K562 treated with DMSO at 1 percent for 4 hours (cell line): ENCODE data around the gene IFNL1. TPM values are rescaled to one million over a fixed set of nuclear protein-coding genes. Genes with fewer than 3 reads are reported as not detected.

ENCODE experiments used
- total RNA-seq: library from RNA; unstranded; fragments of 300-600 nt; gene quantifications from 2 replicates; pipeline ENCODE4 v1.2.3, GENCODE V29; 2022; ENCODE audit not compliant: insufficient read depth

The IFNL1 gene
- total RNA-seq: not detected in 2 replicates

GRCh38 chr19:39296055-39296645 lies at the start of gene IFNL1:
Gene IFNL1 (plus strand): TSS chr19:39296407. CDS start chr19:39296422, 15 bp downstream.

GRCh38 chr19:39248806-39249205 lies 47.4 kb upstream of the IFNL1 start, which contains the start of gene IFNL4:
Gene IFNL4 (minus strand): TSS chr19:39248856.

DNA sequence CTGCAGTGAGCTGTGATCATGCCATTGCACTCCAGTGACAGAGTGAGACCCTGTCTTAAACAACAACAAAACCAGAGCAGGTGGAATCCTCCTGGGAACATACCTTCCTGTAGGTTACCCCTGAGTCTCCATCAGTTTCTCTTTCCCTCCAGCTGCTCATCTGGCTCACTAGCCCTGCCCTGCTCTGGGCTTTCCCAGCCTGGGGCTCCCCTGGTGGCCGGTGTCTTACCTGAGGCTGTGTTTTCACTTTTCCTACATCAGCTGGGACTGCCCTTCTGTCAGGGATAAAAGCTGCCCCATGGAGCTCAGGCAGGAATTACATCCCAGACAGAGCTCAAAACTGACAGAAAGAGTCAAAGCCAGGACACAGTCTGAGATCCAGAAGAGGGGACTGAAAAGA lies 28.1 kb upstream of the IFNL1 start, which contains the start of gene IFNL2:
Gene IFNL2 (plus strand): TSS at position 312 of the 400 bp plus-strand sequence. CDS start 173 bp downstream, outside the sequence.

GRCh38 chr19:39341719-39342604 lies 45.8 kb downstream of the IFNL1 start, which contains the start of gene SAMD4B:
Gene SAMD4B (plus strand): TSS chr19:39342421. CDS start chr19:39356894, 14,473 bp downstream.

Other genes with a start within 250 kb of the IFNL1 start
- gene ACP7, start 212.0 kb upstream of the IFNL1 start, total RNA-seq: not detected in 2 replicates
- gene PAK4, start 170.6 kb upstream of the IFNL1 start, total RNA-seq: 27.5 and 36.4 TPM in 2 replicates
- gene NCCRP1, start 99.4 kb upstream of the IFNL1 start, total RNA-seq: not detected in 2 replicates
- not detected in 2 replicates for gene SYCN, start 92.1 kb upstream of the IFNL1 start, total RNA-seq
- gene IFNL3, start 51.4 kb upstream of the IFNL1 start, total RNA-seq: not detected in 2 replicates
- gene IFNL4, start 47.6 kb upstream of the IFNL1 start, total RNA-seq: not detected in 2 replicates
- not detected in 2 replicates for gene IFNL2, start 28.0 kb upstream of the IFNL1 start, total RNA-seq
- 4.1 and 6.5 TPM in 2 replicates for gene LRFN1, start 24.5 kb downstream of the IFNL1 start, total RNA-seq
- gene GMFG, start 39.6 kb downstream of the IFNL1 start, total RNA-seq: 94.0 and 163 TPM in 2 replicates
- 89.5 and 108 TPM in 2 replicates for gene SAMD4B, start 46.0 kb downstream of the IFNL1 start, total RNA-seq
- gene PAF1, start 94.7 kb downstream of the IFNL1 start, total RNA-seq: 35.4 and 44.9 TPM in 2 replicates
- 16.7 and 17.5 TPM in 2 replicates for gene MED29, start 95.0 kb downstream of the IFNL1 start, total RNA-seq
- 20.2 and 24.1 TPM in 2 replicates for gene ZFP36, start 110.4 kb downstream of the IFNL1 start, total RNA-seq
- 4.4 and 20.7 TPM in 2 replicates for gene PLEKHG2, start 116.3 kb downstream of the IFNL1 start, total RNA-seq
- gene RPS16, start 139.5 kb downstream of the IFNL1 start, total RNA-seq: 9,929 and 11,096 TPM in 2 replicates
- gene SUPT5H, start 149.2 kb downstream of the IFNL1 start, total RNA-seq: 106 and 123 TPM in 2 replicates
- 111 and 116 TPM in 2 replicates for gene TIMM50, start 184.4 kb downstream of the IFNL1 start, total RNA-seq
- gene DLL3, start 202.5 kb downstream of the IFNL1 start, total RNA-seq: 0.81 TPM in 1 of 2 replicates, not detected in the other
- not detected in 2 replicates for gene SELENOV, start 218.7 kb downstream of the IFNL1 start, total RNA-seq
- gene EID2B, start 236.4 kb downstream of the IFNL1 start, total RNA-seq: 5.0 and 31.6 TPM in 2 replicates
- gene EID2, start 243.8 kb downstream of the IFNL1 start, total RNA-seq: 16.5 and 18.2 TPM in 2 replicates